ENCODE data around the gene FUT1.

DNA sequence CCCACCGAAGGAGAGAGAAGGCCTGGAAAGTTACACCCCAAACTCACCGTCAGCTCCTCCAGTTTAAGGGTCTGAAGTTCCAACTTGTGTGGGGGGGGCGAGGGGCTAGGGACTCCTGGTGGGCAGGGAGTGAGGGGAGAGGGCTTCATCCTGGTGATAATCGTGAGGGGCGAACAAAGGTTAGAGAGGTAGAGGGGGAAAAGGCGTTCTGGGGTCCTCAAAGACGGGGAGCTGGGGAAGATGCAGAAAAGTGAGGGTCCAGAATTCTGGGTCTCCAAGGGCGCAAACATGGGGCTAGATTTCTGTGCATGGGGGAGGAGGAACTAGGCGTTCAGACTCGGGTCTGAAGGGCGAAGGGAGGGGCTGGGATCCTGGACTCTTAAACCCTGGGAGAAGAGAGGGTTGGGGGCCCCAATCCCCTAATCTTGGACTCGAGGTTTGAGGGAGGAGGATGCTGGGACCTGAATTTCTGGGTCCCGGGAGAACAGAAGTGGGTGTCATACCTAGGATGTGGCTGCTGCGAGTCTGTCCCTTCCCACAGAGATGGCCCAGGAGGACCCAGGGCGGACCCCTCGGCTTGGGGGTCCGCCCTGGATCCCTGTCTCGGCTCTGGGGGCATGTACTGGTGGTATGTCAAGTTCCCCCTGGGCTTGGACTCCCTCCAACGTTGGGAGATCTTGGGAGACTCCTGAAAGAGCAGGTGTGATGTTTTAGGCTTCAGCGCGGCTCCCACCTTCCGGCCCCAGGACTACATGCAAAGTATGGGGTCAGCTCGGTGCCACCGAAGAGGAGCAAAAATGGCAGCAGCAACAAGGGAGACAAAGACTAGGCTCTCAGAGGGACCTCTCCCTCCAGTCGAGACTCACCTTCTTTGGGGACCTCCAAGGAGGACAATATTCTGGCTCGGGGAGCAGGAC lies 37.4 kb downstream of the FUT1 start:
- TF ChIP-seq, protein P1, sequence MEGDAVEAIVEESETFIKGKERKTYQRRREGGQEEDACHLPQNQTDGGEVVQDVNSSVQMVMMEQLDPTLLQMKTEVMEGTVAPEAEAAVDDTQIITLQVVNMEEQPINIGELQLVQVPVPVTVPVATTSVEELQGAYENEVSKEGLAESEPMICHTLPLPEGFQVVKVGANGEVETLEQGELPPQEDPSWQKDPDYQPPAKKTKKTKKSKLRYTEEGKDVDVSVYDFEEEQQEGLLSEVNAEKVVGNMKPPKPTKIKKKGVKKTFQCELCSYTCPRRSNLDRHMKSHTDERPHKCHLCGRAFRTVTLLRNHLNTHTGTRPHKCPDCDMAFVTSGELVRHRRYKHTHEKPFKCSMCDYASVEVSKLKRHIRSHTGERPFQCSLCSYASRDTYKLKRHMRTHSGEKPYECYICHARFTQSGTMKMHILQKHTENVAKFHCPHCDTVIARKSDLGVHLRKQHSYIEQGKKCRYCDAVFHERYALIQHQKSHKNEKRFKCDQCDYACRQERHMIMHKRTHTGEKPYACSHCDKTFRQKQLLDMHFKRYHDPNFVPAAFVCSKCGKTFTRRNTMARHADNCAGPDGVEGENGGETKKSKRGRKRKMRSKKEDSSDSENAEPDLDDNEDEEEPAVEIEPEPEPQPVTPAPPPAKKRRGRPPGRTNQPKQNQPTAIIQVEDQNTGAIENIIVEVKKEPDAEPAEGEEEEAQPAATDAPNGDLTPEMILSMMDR (IDR thresholded peaks at IDR 0.05): no peak
- TF ChIP-seq, protein P2, sequence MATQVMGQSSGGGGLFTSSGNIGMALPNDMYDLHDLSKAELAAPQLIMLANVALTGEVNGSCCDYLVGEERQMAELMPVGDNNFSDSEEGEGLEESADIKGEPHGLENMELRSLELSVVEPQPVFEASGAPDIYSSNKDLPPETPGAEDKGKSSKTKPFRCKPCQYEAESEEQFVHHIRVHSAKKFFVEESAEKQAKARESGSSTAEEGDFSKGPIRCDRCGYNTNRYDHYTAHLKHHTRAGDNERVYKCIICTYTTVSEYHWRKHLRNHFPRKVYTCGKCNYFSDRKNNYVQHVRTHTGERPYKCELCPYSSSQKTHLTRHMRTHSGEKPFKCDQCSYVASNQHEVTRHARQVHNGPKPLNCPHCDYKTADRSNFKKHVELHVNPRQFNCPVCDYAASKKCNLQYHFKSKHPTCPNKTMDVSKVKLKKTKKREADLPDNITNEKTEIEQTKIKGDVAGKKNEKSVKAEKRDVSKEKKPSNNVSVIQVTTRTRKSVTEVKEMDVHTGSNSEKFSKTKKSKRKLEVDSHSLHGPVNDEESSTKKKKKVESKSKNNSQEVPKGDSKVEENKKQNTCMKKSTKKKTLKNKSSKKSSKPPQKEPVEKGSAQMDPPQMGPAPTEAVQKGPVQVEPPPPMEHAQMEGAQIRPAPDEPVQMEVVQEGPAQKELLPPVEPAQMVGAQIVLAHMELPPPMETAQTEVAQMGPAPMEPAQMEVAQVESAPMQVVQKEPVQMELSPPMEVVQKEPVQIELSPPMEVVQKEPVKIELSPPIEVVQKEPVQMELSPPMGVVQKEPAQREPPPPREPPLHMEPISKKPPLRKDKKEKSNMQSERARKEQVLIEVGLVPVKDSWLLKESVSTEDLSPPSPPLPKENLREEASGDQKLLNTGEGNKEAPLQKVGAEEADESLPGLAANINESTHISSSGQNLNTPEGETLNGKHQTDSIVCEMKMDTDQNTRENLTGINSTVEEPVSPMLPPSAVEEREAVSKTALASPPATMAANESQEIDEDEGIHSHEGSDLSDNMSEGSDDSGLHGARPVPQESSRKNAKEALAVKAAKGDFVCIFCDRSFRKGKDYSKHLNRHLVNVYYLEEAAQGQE (IDR thresholded peaks at IDR 0.05; ENCODE audit: low read depth, low read length): no peak
- TF ChIP-seq FOXM1 (IDR thresholded peaks at IDR 0.05; ENCODE audit: low read depth): no peak
- no peak for TF ChIP-seq YY1 (IDR thresholded peaks at IDR 0.05; ENCODE audit: low read depth)
- TF ChIP-seq RXRA (IDR thresholded peaks at IDR 0.05; ENCODE audit: borderline replicate concordance, low read depth): no peak
- TF ChIP-seq RAD21 (IDR thresholded peaks at IDR 0.05; ENCODE audit: low read length): no peak
- TF ChIP-seq POLR2AphosphoS5 (IDR thresholded peaks at IDR 0.05; ENCODE audit: low read depth, low read length): no peak
- TF ChIP-seq RFX5 (IDR thresholded peaks at IDR 0.05; ENCODE audit: low read length): no peak
- TF ChIP-seq ELF1 (IDR thresholded peaks at IDR 0.05): no peak
- no peak for TF ChIP-seq MEF2A (IDR thresholded peaks at IDR 0.05; ENCODE audit: borderline replicate concordance, low read depth)
- TF ChIP-seq EZH2phosphoT487 (IDR thresholded peaks at IDR 0.05; ENCODE audit: borderline replicate concordance, low read depth): no peak
- no peak for TF ChIP-seq FOSL2 (IDR thresholded peaks at IDR 0.05; ENCODE audit: borderline replicate concordance, low read depth)
- no peak for TF ChIP-seq GATA2 (CRISPR knock-in tag; IDR thresholded peaks at IDR 0.05)
- TF ChIP-seq TCF12 (IDR thresholded peaks at IDR 0.05): no peak
